Measurements from ENCODE around the gene ADCY3.

GRCh38 chr2:24883946-24884345 lies 36.1 kb downstream of the ADCY3 start:
- TF ChIP-seq CTCF (conservative IDR thresholded peaks at IDR 0.05; ENCODE audit: low read depth, low read length), result no peak
- TF ChIP-seq RAD21 (IDR thresholded peaks at IDR 0.05; ENCODE audit: low read length), result no peak
- no peak for TF ChIP-seq POLR2A (IDR thresholded peaks at IDR 0.05; ENCODE audit: low read depth, low read length)
- no peak for TF ChIP-seq SMC3 (IDR thresholded peaks at IDR 0.05; ENCODE audit: low read depth, low read length)
- TF ChIP-seq MXI1 (IDR thresholded peaks at IDR 0.05; ENCODE audit: borderline replicate concordance, low read depth, low read length), result no peak

All from IMR-90 (cell line).